Upper lobe of left lung (tissue), 4 donors: Measurements from ENCODE around the gene REX1BD.

Experiments used
- POLR2AphosphoS5 ChIP-seq, 2 donors: sonication (generic); formaldehyde crosslinking; IDR thresholded peaks; one replicate each; pipeline ENCODE4 v1.5.1; 2017; ENCODE audit warnings: antibody characterized with exemption in 2 of 2
- TF ChIP-seq, protein P1 (sequence below), 6 experiments: fragments of 450-650 bp in 4 of 6; fragments of 200-600 bp in 2 of 6; sonication (generic) in 2 of 6; IDR thresholded peaks; one replicate each; pipeline ENCODE4 v1.5.1; 2016 to 2019; ENCODE audit warnings: antibody characterized with exemption in 6 of 6

DNA sequence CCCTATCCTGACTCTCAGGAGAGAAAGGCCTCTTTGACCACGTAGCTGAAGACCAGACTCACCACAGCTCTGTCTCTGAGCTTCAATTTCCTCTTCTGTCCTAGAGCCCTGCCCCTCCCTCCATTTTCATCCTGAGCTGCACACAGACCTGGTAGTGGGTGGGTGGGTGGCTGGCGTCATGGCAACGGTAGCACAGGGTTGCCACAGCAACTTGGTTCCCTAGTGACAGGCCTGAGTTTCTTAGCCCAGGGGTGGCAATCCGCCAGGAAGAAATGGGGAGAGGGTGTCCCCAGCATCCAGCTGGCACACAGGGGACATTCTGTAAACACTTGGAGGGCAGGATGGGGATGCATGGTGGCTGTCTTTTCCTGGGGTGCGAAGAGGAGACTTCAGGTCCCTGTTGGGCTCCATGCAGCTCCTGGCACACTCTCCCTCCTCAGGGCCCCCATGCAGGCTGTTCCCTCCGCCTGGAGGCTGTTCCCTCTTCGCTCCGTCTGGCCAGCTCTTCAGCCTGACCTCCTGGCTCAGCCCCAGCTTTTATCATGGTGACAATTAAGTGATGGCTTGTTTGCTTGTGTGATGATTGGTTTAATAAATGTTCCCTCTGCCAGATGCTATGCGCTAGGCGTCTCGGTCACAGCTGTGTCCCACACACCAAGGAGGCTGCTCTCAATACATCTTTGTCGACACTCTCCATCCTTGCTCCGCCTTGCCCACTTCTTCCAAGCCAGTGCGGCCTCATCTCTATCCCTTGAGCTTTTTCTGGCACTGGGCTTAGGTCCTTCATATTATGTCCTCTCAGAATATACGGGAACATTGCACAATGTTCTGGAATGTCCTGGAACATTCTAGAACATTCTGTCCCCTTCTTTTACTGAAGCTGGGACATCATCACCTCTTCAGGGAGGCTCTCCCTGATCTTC lies 40.8 kb downstream of the REX1BD start:
- TF ChIP-seq, protein P1, sequence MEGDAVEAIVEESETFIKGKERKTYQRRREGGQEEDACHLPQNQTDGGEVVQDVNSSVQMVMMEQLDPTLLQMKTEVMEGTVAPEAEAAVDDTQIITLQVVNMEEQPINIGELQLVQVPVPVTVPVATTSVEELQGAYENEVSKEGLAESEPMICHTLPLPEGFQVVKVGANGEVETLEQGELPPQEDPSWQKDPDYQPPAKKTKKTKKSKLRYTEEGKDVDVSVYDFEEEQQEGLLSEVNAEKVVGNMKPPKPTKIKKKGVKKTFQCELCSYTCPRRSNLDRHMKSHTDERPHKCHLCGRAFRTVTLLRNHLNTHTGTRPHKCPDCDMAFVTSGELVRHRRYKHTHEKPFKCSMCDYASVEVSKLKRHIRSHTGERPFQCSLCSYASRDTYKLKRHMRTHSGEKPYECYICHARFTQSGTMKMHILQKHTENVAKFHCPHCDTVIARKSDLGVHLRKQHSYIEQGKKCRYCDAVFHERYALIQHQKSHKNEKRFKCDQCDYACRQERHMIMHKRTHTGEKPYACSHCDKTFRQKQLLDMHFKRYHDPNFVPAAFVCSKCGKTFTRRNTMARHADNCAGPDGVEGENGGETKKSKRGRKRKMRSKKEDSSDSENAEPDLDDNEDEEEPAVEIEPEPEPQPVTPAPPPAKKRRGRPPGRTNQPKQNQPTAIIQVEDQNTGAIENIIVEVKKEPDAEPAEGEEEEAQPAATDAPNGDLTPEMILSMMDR (IDR thresholded peaks at IDR 0.05): no peak
- TF ChIP-seq POLR2AphosphoS5 (IDR thresholded peaks at IDR 0.05): peak; percentile 70 to 93
